Measurements from ENCODE around the gene CTBP2.

GRCh38 chr10:125142946-125143345 lies 17.4 kb downstream of the CTBP2 start:
- TF ChIP-seq CTCF (IDR thresholded peaks at IDR 0.05; ENCODE audit: low read depth, low read length, missing input control): no peak
- no peak for TF ChIP-seq RXRA (IDR thresholded peaks at IDR 0.05)
- TF ChIP-seq EGR1 (IDR thresholded peaks at IDR 0.05; ENCODE audit: low read depth in 2 of 2): no peak
- no peak for TF ChIP-seq TAF1 (conservative IDR thresholded peaks at IDR 0.05)
- no peak for TF ChIP-seq REST (IDR thresholded peaks at IDR 0.05)
- no peak for TF ChIP-seq HNF4A (conservative IDR thresholded peaks at IDR 0.05)
- TF ChIP-seq MAX (IDR thresholded peaks at IDR 0.05): no peak
- TF ChIP-seq RAD21 (IDR thresholded peaks at IDR 0.05): no peak
- no peak for TF ChIP-seq JUND (IDR thresholded peaks at IDR 0.05)
